ENCODE data around the gene COL1A1.

DNA sequence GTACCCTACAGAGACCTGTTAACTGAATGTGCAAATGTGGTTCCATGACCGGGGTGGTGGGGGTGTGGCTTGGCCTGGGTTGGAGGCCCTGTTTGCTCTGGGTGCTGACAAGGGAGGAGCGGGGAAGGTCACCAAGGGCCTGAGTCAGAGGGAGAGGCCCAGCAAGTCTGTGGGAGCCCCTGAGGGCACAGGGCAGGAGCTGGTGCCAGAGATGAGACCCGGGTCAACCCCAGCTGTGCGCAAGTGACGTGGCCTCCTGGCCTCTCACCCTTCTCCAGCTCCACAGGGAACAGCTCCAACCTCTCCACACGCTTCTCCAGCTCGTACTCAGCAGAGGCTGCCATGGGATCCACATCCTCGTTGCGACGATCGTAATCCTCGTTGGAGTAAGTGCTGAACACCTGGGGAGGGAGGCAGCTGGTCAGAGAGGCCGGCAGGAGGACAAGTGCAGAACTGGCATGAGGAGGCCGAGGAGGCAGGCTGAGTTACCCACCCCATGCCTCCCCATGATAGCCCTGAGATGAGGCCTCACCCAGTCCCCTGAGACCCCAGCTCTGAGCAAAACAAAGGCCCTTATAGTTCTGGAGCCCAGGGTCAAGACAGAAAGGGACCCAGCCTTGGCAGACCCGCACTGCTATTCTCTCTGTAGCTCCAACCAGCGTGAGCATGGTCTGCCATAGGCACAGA is 56.4 kb downstream of the COL1A1 start:
- TF ChIP-seq, protein P1, sequence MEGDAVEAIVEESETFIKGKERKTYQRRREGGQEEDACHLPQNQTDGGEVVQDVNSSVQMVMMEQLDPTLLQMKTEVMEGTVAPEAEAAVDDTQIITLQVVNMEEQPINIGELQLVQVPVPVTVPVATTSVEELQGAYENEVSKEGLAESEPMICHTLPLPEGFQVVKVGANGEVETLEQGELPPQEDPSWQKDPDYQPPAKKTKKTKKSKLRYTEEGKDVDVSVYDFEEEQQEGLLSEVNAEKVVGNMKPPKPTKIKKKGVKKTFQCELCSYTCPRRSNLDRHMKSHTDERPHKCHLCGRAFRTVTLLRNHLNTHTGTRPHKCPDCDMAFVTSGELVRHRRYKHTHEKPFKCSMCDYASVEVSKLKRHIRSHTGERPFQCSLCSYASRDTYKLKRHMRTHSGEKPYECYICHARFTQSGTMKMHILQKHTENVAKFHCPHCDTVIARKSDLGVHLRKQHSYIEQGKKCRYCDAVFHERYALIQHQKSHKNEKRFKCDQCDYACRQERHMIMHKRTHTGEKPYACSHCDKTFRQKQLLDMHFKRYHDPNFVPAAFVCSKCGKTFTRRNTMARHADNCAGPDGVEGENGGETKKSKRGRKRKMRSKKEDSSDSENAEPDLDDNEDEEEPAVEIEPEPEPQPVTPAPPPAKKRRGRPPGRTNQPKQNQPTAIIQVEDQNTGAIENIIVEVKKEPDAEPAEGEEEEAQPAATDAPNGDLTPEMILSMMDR (conservative IDR thresholded peaks at IDR 0.05): no peak
- no peak for TF ChIP-seq EZH2 (IDR thresholded peaks at IDR 0.05; ENCODE audit: low read depth)
